Activated CD4-positive, alpha-beta T cell treated with anti-CD3 and anti-CD28 coated beads, Interleukin-2, amount 50 U/mL, for 48 hours (primary cell): ENCODE results near the gene SUGP1.

Experiments used
- DNase-seq, 2 experiments: peaks; one replicate each; pipeline ENCODE4 v3.0.0-alpha.2; 2020

SUGP1 gene

GRCh38 chr19:19294914-19295313, 25.4 kb downstream of the SUGP1 start:
- DNase-seq = no peak

- DNase-seq = no peak
Measured at GRCh38 chr19:19292607-19293006, 27.7 kb downstream of the SUGP1 start.

DNA sequence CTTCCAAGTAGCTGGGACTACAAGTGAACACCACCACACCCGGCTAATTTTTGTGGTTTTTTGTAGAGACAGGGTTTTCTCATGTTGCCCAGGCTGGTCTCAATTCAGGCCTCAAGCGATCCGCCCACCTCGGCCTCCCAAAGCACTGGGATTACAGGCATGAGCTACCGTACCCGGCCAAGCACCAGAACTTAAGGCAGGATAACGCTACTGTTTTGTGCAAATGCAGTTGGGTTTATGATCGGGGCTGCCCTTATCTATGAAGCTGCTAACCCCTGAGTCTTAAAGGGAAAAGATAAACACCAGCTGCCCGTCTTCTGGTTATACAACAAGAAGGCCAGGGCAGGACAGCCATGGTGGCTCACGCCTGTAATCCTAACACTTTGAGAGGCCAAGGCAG, 34.6 kb downstream of the SUGP1 start:
- DNase-seq = no peak

- DNase-seq = no peak
Measured at GRCh38 chr19:19280561-19280960, 39.7 kb downstream of the SUGP1 start.

DNA sequence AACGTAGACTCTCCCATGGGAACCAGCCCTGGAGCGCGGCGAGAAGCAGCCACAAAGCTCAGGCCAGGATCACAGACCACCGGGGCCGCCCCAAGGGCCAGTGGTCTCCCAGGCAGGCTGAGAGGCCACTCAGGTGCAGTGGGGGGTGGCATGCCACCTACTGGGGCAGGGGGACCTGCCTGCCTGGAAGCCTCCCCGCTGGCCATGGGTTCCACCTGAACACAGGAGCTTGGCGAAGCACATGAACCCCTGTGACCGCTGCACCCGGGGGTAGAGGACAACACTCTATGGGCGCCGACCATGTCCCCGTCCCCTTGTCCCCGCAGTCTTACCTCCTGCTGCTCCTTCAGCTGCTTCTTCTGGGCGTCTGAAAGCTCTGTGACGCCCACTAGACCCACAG, 40.5 kb downstream of the SUGP1 start:
- no peak for DNase-seq

DNA sequence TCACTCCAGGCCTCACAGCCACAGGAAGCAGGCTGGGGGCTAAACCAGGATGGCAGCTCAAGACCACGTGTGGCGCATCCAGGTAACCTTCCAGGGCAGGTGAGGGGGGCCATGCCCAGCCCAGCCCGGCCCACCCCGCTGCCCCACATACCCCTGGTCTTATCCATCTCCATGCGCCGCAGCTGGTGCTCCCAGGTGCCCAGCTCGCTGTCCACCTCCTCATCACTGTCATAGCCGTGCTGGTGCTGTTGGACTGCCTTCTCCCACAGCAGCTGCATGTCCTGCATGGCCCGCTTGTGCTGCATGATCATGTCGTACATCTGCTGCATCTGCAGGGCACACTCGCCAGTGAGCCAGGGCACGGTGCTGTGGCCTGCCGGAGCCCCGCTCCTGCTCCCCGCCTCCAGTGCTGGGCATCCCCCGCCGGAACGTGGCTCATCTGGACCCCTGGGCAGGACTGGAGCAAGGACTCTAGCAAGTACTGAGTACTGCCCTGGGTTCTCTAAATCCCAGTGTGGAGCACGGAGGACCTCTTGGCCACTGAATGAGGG, 41.2 kb downstream of the SUGP1 start:
- DNase-seq = no peak

DNA sequence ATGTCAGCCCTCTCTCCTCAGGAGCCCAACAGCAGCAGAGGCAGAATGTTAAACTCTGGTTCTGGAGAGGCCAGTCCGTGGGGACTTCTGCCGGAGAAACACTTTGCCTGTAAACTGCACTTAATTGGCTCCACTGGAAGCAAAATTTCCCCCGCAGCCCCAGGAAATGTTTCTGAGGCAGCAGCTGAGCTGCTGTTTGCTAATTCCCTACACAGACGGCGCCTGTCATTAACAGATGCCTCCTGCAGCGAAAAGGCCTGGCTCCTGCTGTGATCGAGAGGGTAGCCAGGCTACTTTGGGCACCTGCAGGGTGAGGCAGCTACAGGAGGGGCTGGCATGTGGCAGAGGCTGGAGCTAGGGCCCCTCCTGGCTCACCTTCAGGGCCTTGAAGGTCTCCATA, 42.0 kb downstream of the SUGP1 start:
- no peak for DNase-seq

GRCh38 chr19:19276851-19277250, 43.5 kb downstream of the SUGP1 start:
- no peak for DNase-seq

- DNase-seq = no peak
Measured at GRCh38 chr19:19276386-19276785, 43.9 kb downstream of the SUGP1 start.

DNA sequence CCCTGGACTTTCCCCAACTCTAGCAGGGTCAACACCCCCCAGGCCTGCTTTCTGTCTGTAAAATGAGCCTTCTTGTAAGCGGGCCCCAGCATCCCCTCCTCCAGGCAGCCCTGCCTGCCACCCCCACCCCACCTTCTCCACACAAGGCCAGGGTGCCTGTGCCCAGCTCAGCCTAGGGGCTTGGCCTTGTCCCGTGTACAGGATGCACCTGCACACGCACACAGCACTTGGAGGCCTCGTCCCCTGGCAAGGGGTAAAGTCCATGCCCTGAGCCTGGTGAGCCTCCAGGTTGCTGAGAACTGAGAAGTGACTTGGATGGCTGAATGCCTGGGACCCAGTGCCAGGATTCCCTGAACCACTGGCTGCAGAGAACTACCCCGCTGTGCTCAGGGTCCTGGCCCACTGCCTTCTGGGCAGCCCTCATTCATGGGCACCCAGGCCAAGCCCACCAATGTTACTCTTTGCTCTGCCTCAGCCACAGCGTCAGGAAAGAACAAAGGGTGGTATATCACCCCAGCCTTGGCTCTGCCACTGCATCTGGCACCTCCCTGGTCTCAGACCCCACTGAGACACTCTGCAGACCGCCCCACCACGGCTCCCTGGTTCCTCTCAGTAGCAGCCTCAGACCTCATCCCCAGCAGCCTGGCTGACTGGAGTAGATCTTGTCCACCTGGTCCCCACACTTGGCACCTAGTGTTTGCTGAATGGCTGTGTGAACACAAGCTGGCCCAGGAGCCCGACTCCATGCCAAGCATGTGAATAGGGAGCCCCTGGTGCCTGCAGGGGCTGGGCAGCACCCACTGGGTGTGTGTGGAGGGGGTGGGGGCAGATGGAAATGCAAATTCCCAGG, 45.4 kb downstream of the SUGP1 start:
- no peak for DNase-seq

DNA sequence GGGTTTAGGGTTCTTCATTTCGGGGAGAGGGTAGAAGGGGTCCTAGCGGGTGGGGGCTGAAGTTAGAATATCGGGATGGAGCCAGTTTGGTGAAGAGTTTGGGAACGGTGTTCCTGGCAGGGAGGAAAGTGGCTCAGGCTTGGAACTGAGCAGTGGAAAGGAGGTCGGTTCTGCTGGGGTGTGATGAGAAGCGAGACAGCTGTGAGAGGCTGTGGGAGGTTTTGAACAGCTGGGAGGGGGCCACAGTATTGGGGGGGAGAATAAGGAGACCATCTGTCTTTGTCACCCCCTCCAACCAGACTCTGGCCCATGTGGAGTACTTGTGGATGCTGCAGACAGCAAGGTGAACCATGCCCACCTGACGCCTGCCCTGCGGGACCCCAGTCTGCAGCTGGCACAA, 46.2 kb downstream of the SUGP1 start:
- DNase-seq = no peak

- no peak for DNase-seq
Measured at GRCh38 chr19:19271828-19272599, 48.3 kb downstream of the SUGP1 start.

- no peak for DNase-seq
Measured at GRCh38 chr19:19270749-19271571, 49.3 kb downstream of the SUGP1 start.

DNA sequence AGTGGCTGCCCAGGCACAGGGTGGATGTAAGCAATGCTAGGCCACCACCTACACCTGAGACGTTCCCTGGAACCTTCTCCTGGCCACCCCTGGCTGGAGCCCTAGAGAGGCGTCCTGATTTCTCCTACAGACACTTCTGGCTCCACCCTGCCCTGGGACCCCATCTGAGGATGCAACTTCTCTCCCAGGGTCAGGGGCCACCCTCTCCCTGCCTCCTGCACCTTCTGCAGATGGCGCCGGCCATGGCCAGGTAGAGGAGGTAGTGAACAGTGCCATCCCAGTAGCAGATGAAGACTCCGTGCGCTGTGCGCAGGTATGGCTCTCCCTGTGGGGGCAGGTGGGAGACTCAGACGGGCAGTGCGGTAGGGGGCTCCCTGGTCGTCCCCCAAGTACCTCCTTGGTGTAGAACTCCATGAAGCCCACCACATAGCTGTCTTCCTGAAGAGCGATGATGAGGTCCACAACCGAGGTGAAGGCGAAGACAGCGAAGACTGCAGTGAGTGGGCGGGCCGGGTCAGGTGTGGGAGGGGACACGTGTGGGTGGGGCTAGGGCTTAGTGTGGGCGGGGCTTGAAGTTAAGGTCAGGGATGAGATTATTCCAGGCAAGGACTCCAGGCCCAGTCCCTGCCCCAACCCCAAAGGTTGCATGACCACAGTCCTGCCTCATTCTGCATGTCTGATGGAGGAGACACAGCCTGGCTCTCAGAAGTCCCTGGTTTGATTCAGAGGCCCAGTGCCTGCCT, 50.2 kb downstream of the SUGP1 start:
- DNase-seq = no peak

GRCh38 chr19:19268453-19269385, 51.6 kb downstream of the SUGP1 start:
- no peak for DNase-seq

- DNase-seq = no peak
Measured at GRCh38 chr19:19267305-19267704, 53.0 kb downstream of the SUGP1 start.

DNA sequence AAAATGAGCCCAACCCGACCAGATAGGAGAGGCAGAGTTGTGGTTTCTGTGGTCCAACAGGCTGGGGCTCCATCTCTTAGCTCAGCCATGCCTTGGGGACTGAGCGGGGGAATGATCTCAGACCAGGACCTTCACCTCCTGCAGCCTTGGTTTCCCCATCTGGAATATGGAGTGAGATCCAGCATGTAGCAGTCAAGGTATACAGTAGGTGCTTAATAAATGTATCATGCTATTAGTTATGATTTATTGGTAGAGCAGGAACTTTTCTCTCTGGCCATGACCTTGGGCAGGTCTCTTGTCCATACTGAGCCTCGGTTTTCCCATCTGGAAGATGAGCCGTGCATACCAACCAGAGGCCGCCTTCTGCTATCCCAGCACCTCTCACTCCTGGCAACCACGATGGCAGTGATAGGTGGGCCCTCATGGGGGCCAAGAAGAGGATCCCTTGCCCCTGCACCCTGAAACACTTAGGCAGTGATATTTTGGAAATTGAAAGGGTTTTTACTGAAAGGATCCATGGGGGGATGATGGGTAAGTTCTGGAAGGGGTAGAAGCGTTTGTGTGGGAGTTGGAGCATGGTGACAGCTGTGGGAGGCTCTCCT, 56.3 kb downstream of the SUGP1 start:
- DNase-seq = no peak

DNA sequence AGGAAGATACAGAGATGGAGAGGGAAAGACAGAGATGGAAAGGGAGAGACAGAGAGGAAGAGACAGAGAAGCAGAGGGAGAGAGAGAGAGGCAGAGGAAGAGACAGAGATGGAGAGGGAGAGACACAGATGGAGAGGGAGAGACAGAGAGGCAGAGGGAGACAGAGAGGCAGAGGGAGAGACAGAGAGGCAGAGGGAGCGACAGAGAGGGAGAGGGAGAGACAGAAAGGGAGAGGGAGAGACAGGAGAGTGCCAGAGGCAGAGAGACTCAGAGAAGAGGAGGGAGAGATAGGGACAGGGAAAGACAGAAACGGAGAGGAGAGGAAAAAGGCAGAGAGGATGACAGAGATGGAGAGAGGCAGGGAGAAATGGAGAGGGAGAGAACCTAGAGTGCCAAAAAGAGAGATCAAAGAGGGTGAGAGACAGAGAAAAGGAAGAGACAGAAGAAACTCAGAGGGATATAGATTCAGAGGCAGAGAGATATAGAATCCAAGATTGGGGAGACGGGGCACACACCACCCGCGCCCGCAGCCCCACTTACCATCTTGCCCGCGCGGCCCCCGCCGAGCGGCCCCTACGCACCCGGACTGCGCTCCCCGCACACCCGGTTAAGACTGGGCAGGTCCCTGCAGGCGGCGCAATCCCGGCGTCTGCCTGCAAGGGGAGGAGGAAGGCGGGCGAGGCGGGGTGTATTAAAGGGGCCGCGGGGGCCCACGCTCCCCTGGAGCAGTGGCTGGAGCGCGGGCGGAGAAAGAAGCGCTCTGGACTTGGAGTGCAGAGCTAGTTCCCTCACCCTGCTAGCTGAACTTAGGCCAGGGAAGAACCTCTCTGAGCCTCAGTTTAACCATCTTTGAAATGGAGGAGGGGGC, 57.9 kb downstream of the SUGP1 start:
- no peak for DNase-seq

GRCh38 chr19:19261350-19262189, 58.7 kb downstream of the SUGP1 start:
- no peak for DNase-seq
